Tibial artery (tissue), 4 donors: ENCODE results near the gene TAX1BP3.

Experiments used
- DNase-seq, 2 donors: peaks; one replicate each; pipeline ENCODE4 v3.0.0-alpha.2; 2019
- H3K27ac ChIP-seq, 2 donors: fragments of 200-600 bp; sonication (generic) in 1 of 2; 1 replicate in 1 of 2; 2 replicates in 1 of 2; pipeline ENCODE4 v1.5.1; 2018 to 2019; ENCODE audit warnings: mild to moderate bottlenecking in 1 of 2
- H3K27me3 ChIP-seq, 2 donors: fragments of 200-600 bp; sonication (generic) in 1 of 2; one replicate each; pipeline versions ENCODE4 v1.5.1 to v1.6.0; 2016 to 2019
- H3K36me3 ChIP-seq, 3 donors: fragments of 200-600 bp; sonication (generic) in 2 of 3; one replicate each; pipeline ENCODE4 v1.5.1; 2016 to 2019; ENCODE audit warnings: mild to moderate bottlenecking in 2 of 3
- H3K4me1 ChIP-seq, 4 donors: fragments of 200-600 bp; sonication (generic) in 2 of 4; 1 replicate in 3 of 4; 2 replicates in 1 of 4; pipeline ENCODE4 v1.5.1; 2016 to 2019
- H3K4me3 ChIP-seq, 2 donors: fragments of 200-600 bp; sonication (generic) in 1 of 2; 1 replicate in 1 of 2; 2 replicates in 1 of 2; pipeline ENCODE4 v1.5.1; 2018 to 2019; ENCODE audit warnings: mild to moderate bottlenecking in 2 of 2
- H3K9me3 ChIP-seq, 3 donors: fragments of 200-600 bp; sonication (generic) in 1 of 3; one replicate each; pipeline ENCODE4 v1.5.1; 2016 to 2019
- CTCF ChIP-seq, 2 experiments: fragments of 200-600 bp in 1 of 2; fragments of 450-650 bp in 1 of 2; IDR thresholded peaks; one replicate each; pipeline ENCODE4 v1.5.1; 2017 to 2019; ENCODE audit warnings: antibody characterized with exemption in 2 of 2, mild to moderate bottlenecking in 1 of 2, moderate library complexity in 1 of 2
- intact Hi-C: fragments of 100-400 bp; cut with DNase I; formaldehyde crosslinking; loops from one replicate; pipeline ENCODE4 v1.15.0; 2023; ENCODE audit warnings: low total_unique reads

TAX1BP3 gene

GRCh38 chr17:3690094-3690715, 21.8 kb upstream of the TAX1BP3 start:
- peaks cover 0 to 5% (median 4%) of the 10 kb centered on the region in 4 donors for H3K4me1 ChIP-seq
- peaks cover 6 to 58% of the 10 kb centered on the region in 2 donors for H3K27me3 ChIP-seq
- H3K27ac ChIP-seq, result no peak overlapping the region
- H3K4me3 ChIP-seq, result no peak overlapping the region
- no peak for TF ChIP-seq CTCF (IDR thresholded peaks at IDR 0.05)
- DNase-seq, result no peak
- H3K9me3 ChIP-seq, result no peaks in the 10 kb centered on the region
- intact Hi-C loops, result no loop called here
- H3K36me3 ChIP-seq, result no peaks in the 10 kb centered on the region

GRCh38 chr17:3689262-3690093, 21.1 kb upstream of the TAX1BP3 start:
- DNase-seq, result no peak
- Histone ChIP-seq H3K36me3 (no peaks in the 10 kb centered on the region), H3K9me3 (no peaks in the 10 kb centered on the region), H3K27me3 (peaks cover 0 to 55% of the 10 kb centered on the region in 2 donors), H3K27ac (no peak overlapping the region), H3K4me1 (no peaks in the 10 kb centered on the region), H3K4me3 (no peak overlapping the region)
- TF ChIP-seq CTCF (IDR thresholded peaks at IDR 0.05), result no peak
- intact Hi-C loops, result no loop called here

GRCh38 chr17:3688852-3689261, 20.5 kb upstream of the TAX1BP3 start:
- Histone ChIP-seq H3K9me3 (no peaks in the 10 kb centered on the region), H3K4me1 (no peaks in the 10 kb centered on the region), H3K27me3 (peaks cover 0 to 59% of the 10 kb centered on the region in 2 donors), H3K36me3 (no peaks in the 10 kb centered on the region), H3K4me3 (no peak overlapping the region), H3K27ac (no peak overlapping the region)
- DNase-seq, result no peak
- intact Hi-C loops, result no loop called here
- TF ChIP-seq CTCF (IDR thresholded peaks at IDR 0.05), result no peak

- Histone ChIP-seq H3K27me3 (peaks cover 0 to 58% of the 10 kb centered on the region in 2 donors), H3K36me3 (no peaks in the 10 kb centered on the region), H3K4me3 (no peak overlapping the region), H3K27ac (no peak overlapping the region), H3K9me3 (no peaks in the 10 kb centered on the region), H3K4me1 (no peaks in the 10 kb centered on the region)
- no peak for DNase-seq
- TF ChIP-seq CTCF (IDR thresholded peaks at IDR 0.05), result no peak
- intact Hi-C loops, result no loop called here
Measured at GRCh38 chr17:3688027-3688553, 19.7 kb upstream of the TAX1BP3 start.

- Histone ChIP-seq H3K27me3 (peaks cover 0 to 57% of the 10 kb centered on the region in 2 donors), H3K4me1 (no peaks in the 10 kb centered on the region), H3K36me3 (no peaks in the 10 kb centered on the region), H3K4me3 (no peak overlapping the region), H3K27ac (no peak overlapping the region), H3K9me3 (no peaks in the 10 kb centered on the region)
- no peak for DNase-seq
- TF ChIP-seq CTCF (IDR thresholded peaks at IDR 0.05), result no peak
- intact Hi-C loops, result no loop called here
Measured at GRCh38 chr17:3685174-3685573, 16.8 kb upstream of the TAX1BP3 start.
